Measurements from ENCODE around the gene RAD51D.
"Not testable (repeated sequence)": the region's sequence is repeated elsewhere in the genome, so short reads cannot be mapped to it uniquely, and the experiment has no call there.

RAD51D gene

DNA sequence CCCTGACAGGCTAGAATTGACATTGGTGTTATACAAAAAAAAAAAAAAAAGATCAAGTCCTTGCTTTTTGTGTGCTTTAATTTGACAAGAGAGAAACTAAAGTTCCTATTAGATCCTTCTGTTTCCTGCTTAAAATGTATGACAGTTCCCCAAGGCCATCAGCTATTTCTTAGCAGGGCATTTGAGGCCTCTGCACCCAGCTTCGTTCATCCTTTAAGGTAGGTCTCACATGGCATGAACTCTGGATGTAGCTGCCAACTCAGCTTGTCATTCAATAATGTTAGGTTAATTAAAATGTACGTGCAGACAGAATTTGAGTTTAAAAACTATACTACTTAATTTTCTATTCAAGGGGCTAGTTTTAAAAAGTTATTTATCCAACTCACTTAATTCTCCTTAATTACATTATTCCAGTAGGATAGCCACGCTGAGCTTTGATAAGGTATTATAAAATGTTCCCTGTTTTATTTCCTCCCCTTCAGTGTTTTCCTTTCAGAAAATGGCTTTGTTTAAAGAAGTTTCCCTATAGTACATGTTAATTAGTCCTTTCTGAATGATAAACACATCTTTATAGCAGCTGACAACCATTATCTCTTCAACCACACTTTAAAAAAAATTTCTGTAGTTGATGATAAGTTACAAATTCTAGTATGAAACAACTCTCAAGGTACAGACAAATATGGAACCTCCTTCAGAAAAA, 55.0 kb downstream of the RAD51D start:
- DNase-seq = no peak

DNA sequence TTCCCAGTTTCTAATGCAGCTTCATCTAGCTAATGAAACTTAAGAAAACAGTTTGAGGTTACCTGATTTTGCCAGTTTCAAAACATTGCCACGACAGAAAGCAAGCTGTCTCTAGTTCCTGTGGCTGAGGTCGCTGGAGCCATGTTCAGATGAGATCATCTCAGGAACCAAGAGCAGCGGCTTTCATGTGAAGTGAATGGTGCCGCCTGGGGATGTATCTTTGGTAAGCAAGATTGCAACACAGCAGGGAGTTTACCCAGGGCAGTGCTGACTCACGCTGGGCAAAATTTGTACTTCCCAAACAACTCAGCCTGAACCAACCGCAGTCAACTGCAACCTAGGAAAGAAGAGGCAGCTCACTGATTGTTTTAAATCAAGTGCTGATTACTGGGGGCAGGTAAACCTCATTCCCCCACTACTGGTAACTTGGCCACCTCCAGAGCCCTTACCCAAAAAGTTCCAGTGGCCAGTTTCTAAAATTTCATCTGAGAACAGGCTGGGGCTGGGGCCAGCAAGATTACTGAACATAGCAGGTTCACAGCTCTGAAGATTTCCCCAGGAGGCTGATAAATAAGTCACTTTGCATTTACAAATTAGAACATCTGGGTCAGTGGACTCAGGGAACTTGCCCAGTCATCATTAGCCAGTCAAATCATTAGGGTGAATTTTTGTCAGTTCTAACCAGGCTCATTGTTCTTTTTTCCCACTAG, 56.0 kb downstream of the RAD51D start, which contains the start of gene RFFL:
Gene RFFL, minus strand, starts transcription at position 194 of the 710 bp plus-strand sequence. CDS start 37,154 bp downstream, outside the sequence.
- DNase-seq = peak; percentile 89

DNA sequence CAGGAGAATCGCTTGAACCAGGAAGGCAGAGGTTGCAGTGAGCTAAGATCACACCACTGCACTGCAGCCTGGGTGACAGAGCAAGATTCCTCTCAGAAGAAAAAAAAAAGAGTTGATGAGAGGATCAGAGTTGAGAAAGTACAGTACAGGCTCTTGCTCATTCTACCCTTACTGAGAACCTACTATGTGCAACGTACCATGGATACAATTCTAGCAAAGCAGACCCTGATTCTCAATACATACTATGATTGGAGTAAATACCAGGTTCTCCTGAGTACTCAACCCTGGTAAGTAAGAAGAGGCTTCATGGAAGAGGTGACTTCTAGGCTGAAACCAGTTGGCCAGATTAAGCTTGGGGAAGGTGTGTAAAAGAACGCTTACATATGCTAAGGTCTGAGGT, 57.4 kb downstream of the RAD51D start:
- DNase-seq = no peak

DNA sequence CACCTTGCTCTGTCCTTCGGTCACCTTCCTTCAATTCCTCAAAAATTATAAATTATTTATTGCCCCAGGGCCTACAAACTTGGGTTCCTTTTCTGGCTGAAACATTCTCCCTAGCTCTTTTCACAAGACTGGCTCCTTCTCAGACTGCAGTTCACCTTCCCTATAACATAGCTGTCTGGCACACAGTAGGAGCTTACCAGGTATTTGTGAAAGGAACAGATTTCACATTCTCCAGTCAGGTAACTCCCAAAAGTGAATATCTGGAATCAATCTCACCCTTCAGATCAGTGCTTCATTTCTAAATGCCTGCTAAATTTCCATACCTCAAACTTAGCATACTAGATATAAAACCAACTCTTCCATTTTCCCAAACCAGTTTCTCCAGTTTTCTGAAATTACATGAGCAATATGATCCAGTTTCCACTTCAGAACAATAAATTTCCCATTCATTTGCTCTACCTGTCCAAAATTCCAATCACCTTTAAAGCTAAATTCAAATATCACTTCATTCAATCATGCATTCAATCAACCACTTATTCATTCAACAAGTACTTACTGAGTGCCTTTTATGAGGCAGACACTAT, 62.2 kb downstream of the RAD51D start:
- DNase-seq = no peak

DNA sequence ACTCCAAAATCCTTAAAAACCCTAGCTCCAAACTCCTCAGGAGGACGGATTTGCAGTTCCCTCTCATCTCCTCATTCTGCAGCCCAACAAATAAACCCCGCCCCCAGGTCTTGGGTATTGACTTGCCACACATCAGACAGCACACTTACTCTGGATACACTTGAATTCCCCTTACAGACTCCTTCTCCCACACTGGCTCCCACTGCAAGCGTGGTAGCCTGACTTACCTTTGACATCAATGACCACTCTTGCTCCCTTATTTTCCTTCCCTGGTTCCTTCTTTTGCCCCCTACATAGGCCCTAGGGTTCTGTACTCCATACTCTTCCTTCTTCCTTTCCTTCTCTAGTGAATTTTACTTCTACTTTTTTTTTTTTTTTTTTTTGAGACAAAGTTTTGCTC, 63.6 kb downstream of the RAD51D start:
- no peak for DNase-seq

DNA sequence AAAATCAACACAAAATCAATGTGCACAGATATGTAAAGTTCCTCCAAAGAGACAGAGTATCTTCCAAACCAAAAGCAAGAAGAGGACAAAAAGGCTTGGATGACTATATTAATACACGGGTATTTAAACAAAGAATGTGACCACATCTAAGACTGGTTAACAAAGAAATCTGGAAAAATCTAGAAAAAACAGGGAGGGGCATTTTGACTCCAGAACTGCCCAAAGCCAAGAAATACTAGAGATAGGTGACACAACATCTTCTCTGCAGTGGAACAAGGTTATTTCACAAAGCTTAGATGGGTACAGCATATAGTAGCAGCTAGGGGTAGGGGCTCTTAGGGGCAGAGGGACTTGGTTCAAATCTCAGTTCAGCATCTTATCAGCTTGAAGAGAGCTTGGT, 66.5 kb downstream of the RAD51D start:
- DNase-seq = no peak

GRCh38 chr17:35052780-35053179, 66.9 kb downstream of the RAD51D start:
- DNase-seq = no peak

DNA sequence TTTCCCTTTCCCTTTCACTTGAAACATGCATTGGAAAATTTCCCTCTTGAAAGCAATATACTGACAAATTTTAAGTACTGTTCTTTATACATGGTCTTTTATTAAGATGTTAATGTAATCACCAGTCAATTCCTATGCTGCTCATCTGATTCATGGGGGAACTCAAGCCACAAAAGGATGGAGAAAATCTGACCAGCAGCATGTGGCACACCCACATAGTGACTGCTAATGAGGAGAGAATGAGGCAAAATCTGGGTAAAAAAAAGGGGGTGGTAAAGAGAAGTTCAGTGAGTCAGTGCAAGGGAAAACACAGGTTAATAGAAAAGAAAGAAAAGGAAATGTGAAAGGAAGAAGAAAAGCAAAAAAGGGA, 67.4 kb downstream of the RAD51D start:
- DNase-seq = no peak

DNA sequence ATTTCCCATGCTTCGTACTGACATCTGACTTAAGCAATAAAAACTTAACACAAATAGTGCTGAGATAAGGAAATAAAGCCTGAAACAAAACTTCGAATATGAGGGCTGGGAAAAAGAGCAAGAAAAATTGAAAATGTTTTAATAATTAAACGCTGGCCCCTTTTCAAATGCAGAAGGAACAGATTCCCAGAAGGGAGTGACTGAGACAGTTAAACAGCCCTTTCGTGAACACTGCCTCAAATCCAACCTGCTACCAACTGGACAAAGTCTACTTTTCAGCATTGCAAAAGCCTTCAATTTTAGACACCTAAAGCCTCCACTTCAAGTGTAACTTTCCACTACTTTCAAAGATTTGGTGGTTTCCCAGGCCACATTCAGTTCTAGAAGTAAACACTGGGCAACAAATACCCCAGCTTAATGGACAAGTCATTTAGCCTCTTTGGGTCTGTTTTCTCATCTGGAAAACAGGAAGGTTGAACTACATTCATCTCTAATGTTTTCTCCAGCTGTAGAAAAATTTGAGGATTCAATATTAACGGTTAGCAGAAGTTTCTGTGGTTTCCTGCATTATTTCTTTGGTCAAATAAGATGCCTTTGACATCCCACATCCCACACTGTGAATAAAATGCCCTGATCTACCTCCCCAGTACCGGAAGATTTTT, 68.0 kb downstream of the RAD51D start:
- DNase-seq = no peak

GRCh38 chr17:35051183-35051578, 68.5 kb downstream of the RAD51D start:
- peak; percentile 64 for DNase-seq

DNA sequence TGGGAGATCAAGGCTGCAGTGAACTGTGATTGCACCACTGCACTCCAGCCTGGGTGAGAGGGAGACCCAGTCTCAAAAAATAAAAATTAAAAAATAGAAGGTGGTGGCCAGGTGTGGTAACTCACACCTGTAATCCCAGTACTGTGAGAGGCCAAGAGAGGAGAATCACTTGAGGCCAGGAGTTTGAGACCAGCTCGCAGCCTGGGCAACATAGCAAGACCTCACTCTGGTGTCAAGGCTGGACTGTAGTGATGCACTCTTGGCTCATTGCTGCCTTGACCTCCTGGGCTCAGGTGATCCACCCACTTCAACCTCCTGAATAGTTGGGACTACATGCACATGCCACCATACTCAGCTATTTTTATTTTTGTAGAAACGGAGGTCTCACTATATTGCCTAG, 69.5 kb downstream of the RAD51D start:
- DNase-seq = no peak

DNA sequence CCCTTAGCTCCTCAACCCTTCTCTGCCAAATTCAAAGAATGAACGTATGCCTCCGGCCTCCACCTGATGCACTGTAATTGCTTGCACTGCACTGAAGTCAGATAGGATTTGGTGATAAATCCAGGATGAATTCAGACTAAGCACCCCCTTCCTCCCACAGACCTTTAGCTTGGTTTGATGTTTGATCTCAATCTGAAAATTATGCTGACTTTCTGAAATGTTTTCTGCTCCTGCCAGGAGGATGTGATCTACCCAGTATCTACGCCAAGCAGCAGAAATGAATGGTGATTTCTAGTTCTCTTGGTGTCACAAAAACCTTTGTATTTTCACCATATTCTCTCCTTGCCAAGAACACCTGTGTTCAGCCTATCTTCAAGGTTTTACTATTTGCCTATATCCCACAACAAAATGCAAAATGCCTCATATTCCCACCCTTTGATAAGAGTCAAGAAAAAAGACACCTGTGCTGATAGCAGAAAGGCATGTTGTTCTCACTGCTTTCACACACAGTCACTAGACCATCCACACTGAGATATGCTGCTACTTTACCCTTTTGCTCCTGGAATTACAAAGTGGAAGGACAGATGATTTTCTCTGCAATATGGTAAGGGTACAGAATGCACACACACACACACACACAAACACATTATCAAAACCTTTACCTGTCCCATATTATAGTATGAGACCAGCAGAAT, 70.8 kb downstream of the RAD51D start:
- no peak for DNase-seq

GRCh38 chr17:35046740-35047283, 72.8 kb downstream of the RAD51D start:
- DNase-seq = no peak

DNA sequence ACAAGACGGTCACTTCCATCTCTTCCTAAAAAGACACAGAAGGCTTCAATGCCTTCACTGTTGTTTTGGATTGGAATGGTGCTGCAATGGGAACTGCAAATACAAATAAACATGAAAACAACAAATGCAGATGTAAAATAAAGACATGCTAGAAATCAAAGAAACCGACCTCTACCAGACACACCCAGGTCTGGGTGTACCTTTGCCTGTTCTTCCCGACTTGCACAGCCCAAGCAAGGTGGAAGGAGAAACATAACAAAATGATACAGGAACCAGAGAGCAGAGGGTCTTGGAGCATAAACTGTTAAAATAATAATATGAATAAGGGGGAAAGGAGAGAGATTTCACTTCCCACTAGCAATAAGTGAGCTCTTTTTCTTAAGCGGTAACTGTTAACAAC, 73.4 kb downstream of the RAD51D start:
- DNase-seq = no peak

GRCh38 chr17:35045458-35045979, 74.1 kb downstream of the RAD51D start:
- not testable (repeated sequence) for DNase-seq

- no peak for DNase-seq
These were observed 75.5 kb downstream of the RAD51D start for GRCh38 chr17:35044181-35044580.

Measured in SIG-M5 (cell line).